GF-D8 (cell line): ENCODE measurements around the gene PIEZO2.

Experiments
- DNase-seq: peaks from one replicate; lab custom pipeline; 2025; lab: John Stamatoyannopoulos, UW

PIEZO2 gene

DNA sequence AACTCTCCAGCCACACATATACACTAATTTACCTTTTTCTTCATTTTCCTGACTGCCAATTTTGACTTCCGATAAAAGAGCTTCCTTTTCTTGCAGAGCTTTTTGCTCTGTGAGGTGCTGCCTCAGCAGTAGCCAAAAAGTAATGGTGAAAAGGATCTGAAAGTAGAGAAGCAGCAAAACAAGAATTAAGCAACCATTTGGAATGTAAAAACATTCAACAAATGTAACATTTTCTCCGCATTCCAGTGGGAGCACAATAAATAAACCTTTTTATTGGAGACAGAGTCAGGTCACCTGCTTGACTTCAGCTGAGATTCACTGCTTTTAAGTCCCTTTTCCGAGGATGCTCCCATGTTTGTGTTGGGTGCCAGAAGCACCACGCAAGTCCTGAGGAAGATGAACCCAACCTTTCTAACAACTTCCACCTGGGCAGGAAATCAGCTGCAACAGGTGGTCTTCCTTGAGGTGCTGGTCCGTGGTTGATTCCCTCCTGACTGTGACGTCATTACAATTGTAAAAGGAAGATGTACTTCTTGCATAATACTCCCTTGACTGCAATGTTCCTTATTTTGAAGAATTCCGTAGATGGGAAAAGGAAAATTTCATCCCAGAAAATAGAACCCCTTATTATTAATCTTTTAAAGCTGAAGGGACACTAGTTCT, 358.1 kb downstream of the PIEZO2 start:
- no peak for DNase-seq

DNA sequence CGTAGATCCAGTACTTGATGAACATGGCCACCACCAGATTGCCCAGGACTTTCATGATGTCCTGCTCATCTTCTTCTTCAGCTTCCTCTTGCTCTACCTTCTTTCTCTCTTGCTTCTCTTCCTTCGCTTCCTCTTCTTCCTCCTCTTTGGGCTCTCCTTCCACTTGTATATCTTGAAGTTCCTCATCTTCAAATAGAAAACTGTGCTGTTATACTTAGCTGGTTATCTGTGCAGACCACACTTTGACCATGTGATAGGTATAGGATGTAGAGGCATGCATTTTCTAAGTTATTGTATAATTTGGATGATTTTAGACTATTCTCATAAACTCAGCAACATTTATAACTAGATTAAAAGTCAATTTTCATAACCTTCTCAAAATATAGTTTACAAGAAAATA, 360.2 kb downstream of the PIEZO2 start:
- DNase-seq: no peak

DNA sequence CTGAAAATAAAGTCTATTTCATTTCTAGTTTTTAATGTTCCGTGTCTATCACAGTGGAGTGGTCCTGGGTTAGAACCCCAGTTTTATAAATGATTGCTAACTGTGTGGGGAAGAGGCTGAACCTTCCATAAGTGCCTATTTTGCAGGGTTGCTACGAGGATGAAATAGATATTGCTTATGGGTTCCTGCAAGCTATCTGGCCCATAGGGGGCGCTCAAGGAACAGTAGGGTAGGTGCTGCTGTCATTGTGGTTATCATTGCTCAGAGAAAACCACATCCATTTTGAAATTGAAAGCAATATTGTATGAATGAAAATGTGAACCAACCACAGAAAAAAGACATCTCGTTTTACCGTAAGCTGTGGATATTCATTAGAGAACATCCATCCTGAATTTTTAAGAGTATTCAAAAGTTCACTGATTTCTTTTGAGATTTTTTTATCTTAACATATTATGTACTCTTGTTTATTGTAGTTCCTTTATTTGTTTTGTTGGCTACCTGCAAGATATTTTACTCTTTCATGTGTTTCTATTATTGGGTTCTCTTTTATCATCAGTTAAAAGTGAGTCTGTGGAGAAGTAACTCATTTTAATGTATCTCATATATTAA, 362.0 kb downstream of the PIEZO2 start:
- peak; percentile 69 for DNase-seq

- no peak for DNase-seq
Observed at GRCh38 chr18:10785798-10786197, 363.6 kb downstream of the PIEZO2 start.

DNA sequence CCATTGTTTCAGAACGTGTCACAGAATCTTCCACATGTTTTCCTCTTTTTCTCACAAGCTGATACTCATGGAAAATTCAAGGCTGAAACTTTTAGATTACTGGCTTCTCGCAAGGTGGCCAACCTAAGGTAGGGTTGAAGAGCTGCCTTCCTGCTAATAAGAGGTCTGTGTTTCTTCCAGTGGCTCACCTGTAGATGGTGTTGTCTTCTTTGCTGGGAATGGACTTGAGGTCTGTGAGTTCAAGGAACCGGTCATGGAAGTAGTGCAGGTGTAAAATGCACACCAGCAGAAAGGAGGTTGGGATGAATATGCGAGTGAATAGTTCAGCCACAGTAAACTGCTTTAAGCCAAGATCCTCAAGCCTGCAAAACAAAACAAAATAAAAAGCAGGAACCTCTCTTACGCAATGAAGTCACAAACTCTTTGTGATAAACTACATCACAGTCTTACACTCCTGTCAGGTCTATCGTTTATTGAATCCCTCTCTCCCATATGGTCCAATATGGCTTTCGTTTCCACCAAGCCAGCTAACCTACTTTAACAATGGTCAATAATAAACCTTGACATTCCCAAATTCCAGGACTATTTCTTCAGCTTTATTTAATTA, 364.7 kb downstream of the PIEZO2 start:
- DNase-seq: no peak

DNA sequence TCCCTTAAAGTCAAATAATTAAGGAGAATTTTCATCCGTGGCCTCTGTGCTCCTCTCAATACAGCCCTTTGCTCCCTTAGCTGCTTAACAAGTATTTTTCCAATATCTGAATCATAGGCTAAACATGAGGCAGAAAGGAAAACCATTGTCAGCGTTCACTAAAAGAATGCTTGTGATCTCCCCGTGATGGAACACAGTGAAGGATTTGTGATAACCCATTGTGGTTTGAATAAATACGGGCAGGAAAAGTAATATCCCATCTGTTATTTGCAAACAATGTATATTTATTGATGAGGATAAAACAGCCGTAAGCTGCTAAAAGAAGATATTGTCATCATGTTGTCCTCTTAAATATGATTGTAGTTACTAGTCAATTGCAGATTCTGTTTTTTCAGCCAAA, 365.4 kb downstream of the PIEZO2 start:
- DNase-seq: no peak

DNA sequence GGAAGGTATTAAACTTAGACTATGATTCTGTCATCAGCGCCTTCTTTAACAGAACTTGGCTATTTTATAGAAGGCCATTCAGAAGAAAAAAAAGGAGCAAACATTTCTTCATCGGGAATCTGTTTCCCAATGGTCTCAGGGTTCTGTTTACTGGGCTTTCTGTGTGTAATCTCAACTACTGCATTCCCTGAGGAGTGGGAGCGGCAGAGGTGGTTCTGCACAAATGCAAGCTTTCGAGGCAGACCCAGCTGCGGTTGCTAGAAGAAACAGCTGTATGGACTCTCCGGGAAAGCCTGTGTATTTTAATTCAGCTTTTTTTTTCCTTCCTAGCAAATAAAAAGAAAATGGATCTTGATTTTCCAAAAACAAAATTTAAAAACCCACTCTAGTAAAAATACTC, 372.9 kb downstream of the PIEZO2 start:
- DNase-seq: no peak

- DNase-seq: no peak
Observed at GRCh38 chr18:10775026-10775425, 374.3 kb downstream of the PIEZO2 start.

GRCh38 chr18:10771053-10771709, 378.2 kb downstream of the PIEZO2 start:
- no peak for DNase-seq

GRCh38 chr18:10770264-10770663, 379.1 kb downstream of the PIEZO2 start:
- no peak for DNase-seq

DNA sequence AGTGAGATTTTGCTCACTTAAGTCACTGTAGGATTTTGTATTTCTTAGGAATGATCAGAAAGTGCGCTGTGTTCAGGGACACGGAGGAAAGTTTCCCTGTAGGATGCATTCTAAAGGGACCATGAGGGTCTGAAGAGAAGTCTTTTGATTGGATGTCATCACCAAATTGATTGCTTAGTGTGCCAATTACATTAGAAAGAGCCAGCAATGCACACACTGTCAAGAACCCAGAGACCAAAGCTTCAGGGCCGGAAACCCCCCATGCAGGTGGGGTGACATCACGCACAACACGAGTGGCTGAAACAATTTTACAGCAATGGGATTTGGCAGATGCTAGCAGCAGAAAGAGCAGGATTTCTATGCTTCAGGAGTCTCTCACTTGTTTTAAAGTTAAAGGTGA, 381.1 kb downstream of the PIEZO2 start:
- no peak for DNase-seq

DNA sequence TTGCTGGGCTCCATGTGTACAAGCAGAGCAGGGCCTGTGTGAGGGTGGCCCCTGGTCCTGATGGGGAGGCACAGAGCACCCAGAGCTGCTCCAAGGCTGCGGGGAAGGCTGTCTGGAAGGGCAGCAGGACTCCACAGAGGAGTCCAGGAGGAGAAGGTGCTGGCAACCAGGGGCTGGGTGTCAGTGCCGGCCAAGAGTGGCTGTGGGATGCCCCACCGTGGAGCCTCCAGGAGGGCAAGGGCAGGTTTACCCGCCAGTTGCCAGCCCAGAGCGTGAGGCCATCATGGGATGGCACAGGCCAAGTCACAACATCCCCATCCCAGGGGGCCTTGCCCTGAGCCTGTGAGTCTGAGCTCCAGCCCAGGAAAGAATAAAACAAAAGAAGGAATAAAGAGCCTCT, 381.7 kb downstream of the PIEZO2 start:
- no peak for DNase-seq

DNA sequence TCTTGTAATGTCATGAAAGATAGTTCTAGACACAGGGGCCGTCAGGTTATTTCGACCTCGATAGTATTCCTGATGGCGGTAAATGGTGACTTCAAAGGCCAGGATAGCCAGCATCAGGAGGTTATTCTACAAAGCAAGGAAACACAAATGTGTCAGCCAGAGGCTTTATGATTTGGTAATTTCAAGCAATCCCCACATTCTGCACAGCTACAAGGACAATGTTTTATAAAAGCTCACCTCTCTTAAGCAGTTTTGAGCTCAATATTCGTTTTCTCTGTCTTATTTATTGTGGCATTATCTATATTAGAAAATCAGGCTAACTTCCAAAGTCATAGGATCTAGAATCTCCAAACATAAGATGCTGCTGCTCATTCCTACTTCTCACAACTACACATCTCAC, 388.4 kb downstream of the PIEZO2 start:
- DNase-seq: no peak

- DNase-seq: no peak
Observed at GRCh38 chr18:10759241-10759640, 390.1 kb downstream of the PIEZO2 start.

DNA sequence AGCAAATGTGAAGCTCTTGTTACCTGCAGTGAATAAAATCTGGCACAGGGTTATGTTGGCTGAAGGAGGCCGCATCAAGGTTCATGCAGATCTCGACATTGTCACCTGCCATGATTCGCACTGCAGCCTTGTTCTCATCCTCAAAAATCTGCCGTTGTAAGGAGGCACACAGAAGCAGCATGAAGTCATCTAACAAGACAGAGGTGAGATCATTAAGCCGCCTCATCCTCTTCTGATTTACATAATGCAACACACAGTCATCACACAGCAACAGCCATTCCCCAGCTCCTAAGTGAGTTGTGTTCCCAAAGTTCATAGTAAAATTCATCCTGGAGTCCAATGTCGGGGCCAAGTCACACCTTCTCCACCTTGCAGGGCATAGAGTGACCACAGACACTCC, 391.4 kb downstream of the PIEZO2 start:
- no peak for DNase-seq

- DNase-seq: no peak
Observed at GRCh38 chr18:10757349-10757748, 392.0 kb downstream of the PIEZO2 start.

GRCh38 chr18:10755855-10756254, 393.5 kb downstream of the PIEZO2 start:
- no peak for DNase-seq

DNA sequence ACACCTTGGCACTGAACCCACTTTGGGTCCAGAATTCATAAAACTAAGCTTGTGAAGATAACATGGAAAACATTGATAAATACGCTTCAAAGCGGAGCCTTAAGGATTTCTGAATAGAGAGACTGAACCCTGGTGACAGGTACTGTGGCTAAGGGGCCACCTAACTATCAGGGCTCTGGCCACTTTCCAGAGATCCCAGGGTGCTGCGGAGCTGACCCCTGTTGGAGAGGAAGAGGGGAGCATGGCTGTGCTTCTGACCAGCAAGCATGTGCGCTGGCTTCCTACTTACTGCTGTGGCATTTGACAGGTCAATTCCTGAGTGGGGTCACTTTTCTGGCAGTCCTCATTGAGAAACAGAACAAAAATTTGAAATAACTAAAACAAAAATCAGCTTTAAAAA, 395.2 kb downstream of the PIEZO2 start:
- DNase-seq: no peak

DNA sequence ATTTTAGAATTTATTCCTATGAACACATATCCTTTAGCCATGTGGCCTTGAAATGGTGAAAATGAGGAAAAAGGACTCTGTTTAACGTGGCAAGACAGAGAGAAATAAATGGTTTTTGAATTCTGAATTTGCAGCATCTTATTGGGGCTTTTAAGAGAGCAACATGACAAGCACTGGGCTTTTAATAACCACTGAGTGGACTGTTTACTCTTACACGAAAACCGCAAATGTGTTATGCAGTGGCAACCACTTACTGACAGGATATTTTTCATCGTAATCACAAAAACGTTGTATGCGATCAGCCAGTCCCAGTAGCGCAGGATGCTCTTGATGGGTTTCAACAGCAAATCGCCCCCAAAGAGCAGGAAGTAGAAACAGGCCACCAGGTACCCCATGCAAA, 397.0 kb downstream of the PIEZO2 start:
- DNase-seq: no peak

GRCh38 chr18:10751653-10752052, 397.7 kb downstream of the PIEZO2 start:
- no peak for DNase-seq

DNA sequence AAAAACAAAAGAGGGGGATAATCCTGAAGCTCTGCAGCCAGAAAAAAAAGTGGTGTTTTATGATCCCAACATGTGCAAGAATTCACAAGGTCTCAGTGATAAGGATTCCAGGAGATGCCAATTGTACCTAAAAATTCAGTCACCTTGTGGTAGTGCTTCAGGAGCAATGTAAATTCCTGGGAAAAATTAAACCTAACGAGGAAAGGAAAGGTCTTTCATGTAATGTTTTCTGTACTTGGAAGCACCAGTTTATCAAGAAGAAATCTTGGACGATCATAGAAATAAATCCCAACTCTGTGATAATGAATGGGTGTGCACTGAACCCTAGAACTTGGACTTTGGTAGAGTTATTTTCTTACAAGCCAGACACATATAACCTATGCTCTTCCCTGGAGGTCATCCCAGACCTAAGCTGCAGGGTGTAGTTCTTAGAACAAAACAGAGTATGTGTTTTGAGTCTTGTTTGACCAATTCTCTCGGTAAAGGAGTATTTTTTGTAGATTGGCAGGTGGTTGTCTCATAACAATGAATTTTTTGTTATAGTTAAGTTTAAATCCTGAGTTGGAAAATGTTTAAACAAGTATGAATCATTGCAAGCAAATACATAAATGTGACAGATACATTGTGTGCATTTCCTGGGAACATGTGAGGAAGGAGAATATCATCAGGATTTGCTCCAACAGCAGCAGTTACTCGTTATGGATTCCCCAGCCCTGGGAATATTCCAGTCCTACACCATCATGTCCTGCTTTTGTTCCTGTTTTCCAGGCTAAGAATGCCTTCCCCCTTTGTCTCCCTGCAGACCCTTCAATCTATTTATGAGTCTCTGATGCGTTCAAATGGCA, 399.0 kb downstream of the PIEZO2 start:
- DNase-seq: no peak

DNA sequence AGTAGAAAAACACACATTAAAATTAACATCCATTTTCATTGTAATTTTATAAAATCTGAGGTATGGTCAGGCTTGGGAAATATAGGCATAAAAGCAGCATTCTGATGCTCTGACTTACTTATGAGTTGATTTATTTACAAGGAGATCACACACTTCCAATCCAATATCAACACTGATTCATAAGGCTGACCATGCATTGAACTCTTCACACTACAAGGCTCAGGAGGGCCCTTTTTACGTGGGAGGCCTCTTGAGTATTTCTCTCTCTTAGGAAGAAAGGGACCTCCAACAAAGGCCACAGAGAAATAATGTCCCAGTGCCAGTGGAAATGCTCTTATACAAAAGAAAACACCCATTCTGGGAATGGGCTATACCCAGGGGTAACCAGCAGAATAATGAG, 400.7 kb downstream of the PIEZO2 start:
- no peak for DNase-seq
